HCT116 (cell line): ENCODE results near the gene TSPAN8. TPM values are rescaled to one million over a fixed set of nuclear protein-coding genes. Genes with fewer than 3 reads are reported as not detected.

ENCODE experiments used
- ATAC-seq: fragments of 200-7000 bp; cut with Tn5 transposase; 2 replicates; pipeline ENCODE4 v1.9.1; 2020; ENCODE audit warnings: mild to moderate bottlenecking, moderate library complexity
- BruUV-seq: library from RNA; stranded (reverse); fragments of 400-500 nt; replicated peaks from 2 replicates; lab custom pipeline; 2021; lab: Mats Ljungman, UMichigan
- CTCF ChIA-PET: fragments of 300-600 bp; sonication (Branson Sonifier 250); formaldehyde crosslinking; loops from one replicate; lab custom pipeline; 2021; ENCODE audit warnings: antibody characterized with exemption; lab: Charles Lee
- POLR2A ChIA-PET: fragments of 300-600, 350-600 bp; sonication (Branson Sonifier 250); formaldehyde crosslinking; loops from one replicate; lab custom pipeline; 2021; ENCODE audit warnings: antibody characterized with exemption; lab: Charles Lee
- RAD21 ChIA-PET, 2 experiments: fragments of 300-600 bp; sonication (Branson Sonifier 250); formaldehyde crosslinking; loops; one replicate each; lab custom pipeline; 2023; ENCODE audit warnings: low total read pairs in 2 of 2; ENCODE audit not compliant: uncharacterized antibody in 2 of 2, unreplicated experiment in 2 of 2, low non-redundant PET in 1 of 2; lab: Charles Lee
- DNase-seq: peaks from one replicate; pipeline ENCODE4 v3.0.0-alpha.2; 2010; ENCODE audit warnings: low read depth, low spot score
- H2AFZ ChIP-seq: fragments of 200-600 bp; shearing (Covaris generic), sonication (generic); 2 replicates; pipeline ENCODE4 v1.6.1; 2017; ENCODE audit warnings: low read depth, mixed run types, mixed read lengths, antibody characterized with exemption, low read length; ENCODE audit not compliant: poor library complexity, severe bottlenecking
- H3K27ac ChIP-seq: 2 replicates; pipeline ENCODE4 v1.5.1; 2012; ENCODE audit warnings: low read depth, low read length
- H3K27me3 ChIP-seq: fragments of 200-600 bp; sonication (generic); 2 replicates; pipeline ENCODE4 v1.6.1; 2016; ENCODE audit warnings: mixed run types, low read length, mixed read lengths; ENCODE audit not compliant: insufficient read depth
- H3K36me3 ChIP-seq, 2 experiments: fragments of 200-500 bp in 1 of 2; fragments of 200-600 bp in 1 of 2; sonication (Bioruptor generic) in 1 of 2; sonication (generic) in 1 of 2; 2 replicates each; pipeline versions ENCODE4 v1.5.1 to v1.6.1; 2014 to 2016; ENCODE audit warnings: low read length in 2 of 2, inconsistent platforms in 1 of 2, mixed read lengths in 1 of 2, mixed run types in 1 of 2; ENCODE audit not compliant: insufficient read depth in 2 of 2, control insufficient read depth in 1 of 2
- H3K4me1 ChIP-seq, 2 experiments: fragments of 200-600 bp in 1 of 2; sonication (generic) in 1 of 2; 2 replicates each; pipeline versions ENCODE4 v1.5.1 to v1.6.1; 2012 to 2017; ENCODE audit warnings: low read length in 2 of 2, inconsistent platforms in 1 of 2, mild to moderate bottlenecking in 1 of 2, mixed read lengths in 1 of 2, mixed run types in 1 of 2, moderate library complexity in 1 of 2; ENCODE audit not compliant: insufficient read depth in 2 of 2, control insufficient read depth in 1 of 2
- H3K4me2 ChIP-seq: fragments of 200-600 bp; sonication (generic); 2 replicates; pipeline ENCODE4 v1.6.1; 2017; ENCODE audit warnings: mixed run types, low read length, mixed read lengths
- H3K4me3 ChIP-seq, 2 experiments: fragments of 200-600 bp in 1 of 2; sonication (generic) in 1 of 2; replicated peaks in 1 of 2; 2 replicates each; pipeline ENCODE4 v1.5.1; 2011 to 2016; ENCODE audit warnings: low read length in 2 of 2, control low read depth in 1 of 2, low read depth in 1 of 2, mild to moderate bottlenecking in 1 of 2, mixed read lengths in 1 of 2, mixed run types in 1 of 2
- H3K79me2 ChIP-seq: fragments of 200-600 bp; sonication (generic); 2 replicates; pipeline ENCODE4 v1.6.1; 2017; ENCODE audit warnings: mild to moderate bottlenecking, mixed run types, low read length, moderate library complexity, mixed read lengths; ENCODE audit not compliant: insufficient read depth
- H3K9ac ChIP-seq: fragments of 200-600 bp; sonication (generic); 2 replicates; pipeline ENCODE4 v1.6.1; 2016; ENCODE audit warnings: low read length, mixed read lengths
- H3K9me2 ChIP-seq: fragments of 200-600 bp; sonication (generic), shearing (Covaris generic); 2 replicates; pipeline ENCODE4 v1.6.1; 2017; ENCODE audit warnings: mixed run types, mild to moderate bottlenecking, moderate library complexity; ENCODE audit not compliant: insufficient read depth
- H3K9me3 ChIP-seq, 2 experiments: fragments of 200-500 bp in 1 of 2; fragments of 200-600 bp in 1 of 2; sonication (Bioruptor generic) in 1 of 2; sonication (generic) in 1 of 2; 2 replicates each; pipeline ENCODE4 v1.6.1; 2014 to 2017; ENCODE audit warnings: low read length in 2 of 2, mixed read lengths in 2 of 2, inconsistent platforms in 1 of 2, low read depth in 1 of 2, mild to moderate bottlenecking in 1 of 2, mixed run types in 1 of 2, moderate library complexity in 1 of 2; ENCODE audit not compliant: control insufficient read depth in 1 of 2, insufficient read depth in 1 of 2
- H4K20me1 ChIP-seq: fragments of 200-600 bp; sonication (generic), shearing (Covaris generic); 2 replicates; pipeline ENCODE4 v1.6.1; 2017; ENCODE audit warnings: mixed run types, mild to moderate bottlenecking, moderate library complexity; ENCODE audit not compliant: insufficient read depth
- CEBPB ChIP-seq: IDR thresholded peaks from 2 replicates; pipeline ENCODE4 v1.6.1; 2012; ENCODE audit warnings: low read depth
- EGR1 ChIP-seq: IDR thresholded peaks from 2 replicates; pipeline ENCODE4 v1.6.1; 2012; ENCODE audit warnings: low read depth
- ELF1 ChIP-seq: IDR thresholded peaks from 2 replicates; pipeline ENCODE4 v1.6.1; 2012; ENCODE audit warnings: low read depth, borderline replicate concordance
- EZH2 ChIP-seq: fragments of 200-600 bp; sonication (generic); IDR thresholded peaks from 2 replicates; pipeline ENCODE4 v1.6.1; 2017; ENCODE audit warnings: antibody characterized with exemption, mixed run types
- FOSL1 ChIP-seq: IDR thresholded peaks from 2 replicates; pipeline ENCODE4 v1.6.1; 2012; ENCODE audit warnings: low read depth
- JUND ChIP-seq: IDR thresholded peaks from 2 replicates; pipeline ENCODE4 v1.6.1; 2012
- RAD21 ChIP-seq: IDR thresholded peaks from 2 replicates; pipeline ENCODE4 v1.6.1; 2012; ENCODE audit warnings: low read depth, mild to moderate bottlenecking
- SIN3A ChIP-seq: IDR thresholded peaks from 2 replicates; pipeline ENCODE4 v1.6.1; 2012; ENCODE audit warnings: low read depth
- SP1 ChIP-seq: IDR thresholded peaks from 2 replicates; pipeline ENCODE4 v1.6.1; 2012; ENCODE audit warnings: low read depth
- TCF7L2 ChIP-seq: IDR thresholded peaks from 2 replicates; pipeline ENCODE4 v1.7.0; 2011; ENCODE audit warnings: borderline replicate concordance, inconsistent platforms; ENCODE audit not compliant: insufficient read depth, insufficient read length; ENCODE audit errors: extremely low read depth
- YY1 ChIP-seq: IDR thresholded peaks from 2 replicates; pipeline ENCODE4 v1.6.1; 2011; ENCODE audit warnings: low read length, low read depth, moderate library complexity, mild to moderate bottlenecking; ENCODE audit not compliant: insufficient replicate concordance; ENCODE audit errors: extremely low read depth
- ZFX ChIP-seq: fragments of 450-650 bp; IDR thresholded peaks from 2 replicates; pipeline ENCODE4 v1.6.1; 2017
- intact Hi-C: fragments of 100-400 bp; cut with micrococcal nuclease; formaldehyde crosslinking; loops from 2 replicates; pipeline ENCODE4 v1.10.0; 2022
- total RNA-seq: library from RNA; stranded (reverse); gene quantifications from one replicate; pipeline ENCODE4 v1.2.1, GENCODE V29; 2021; ENCODE audit not compliant: unreplicated experiment
- TF ChIP-seq, protein P1 (sequence below): IDR thresholded peaks from 2 replicates; pipeline ENCODE4 v1.6.1; 2012
- TF ChIP-seq, protein P2 (sequence below): IDR thresholded peaks from 2 replicates; pipeline ENCODE4 v1.6.1; 2011; ENCODE audit warnings: mild to moderate bottlenecking, low read length, moderate library complexity; ENCODE audit not compliant: insufficient replicate concordance; ENCODE audit errors: extremely low read depth
- TF ChIP-seq, protein P3 (sequence below): IDR thresholded peaks from 2 replicates; pipeline ENCODE4 v1.6.1; 2012; ENCODE audit warnings: low read depth

TSPAN8 gene
- total RNA-seq, 1 experiment from 2014 or later, result 0.76 TPM

DNA sequence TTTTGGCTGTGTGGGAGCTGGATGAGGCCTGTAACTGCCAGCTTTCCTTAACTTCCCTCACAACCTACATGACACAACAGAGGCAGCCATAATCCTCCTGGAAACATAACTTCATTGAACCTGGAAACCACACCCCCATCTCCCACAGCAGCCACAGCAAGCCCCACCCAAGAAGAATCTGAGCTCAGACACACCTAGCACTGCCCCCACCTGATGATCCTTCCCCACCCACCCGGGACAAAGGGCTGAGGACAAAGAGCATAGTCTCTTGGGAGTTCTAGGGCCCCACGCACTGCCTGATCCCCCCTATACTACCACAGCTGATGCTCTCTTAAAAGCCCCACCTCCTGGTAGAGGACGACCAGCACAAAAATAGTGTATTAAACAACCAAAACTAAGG lies 29.6 kb upstream of the TSPAN8 start:
- ATAC-seq (no peak), DNase-seq (no peak)
- H3K27ac ChIP-seq, result no peak overlapping the region
- CTCF ChIA-PET, result no interaction called here
- no peak overlapping the region for H3K9ac ChIP-seq
- peaks cover 0 to 11% of the 10 kb centered on the region in 2 experiments; a peak in 1 of 4 replicates for H3K4me1 ChIP-seq
- intact Hi-C loops, result no loop called here
- no peak for TF ChIP-seq TCF7L2
- TF ChIP-seq SIN3A, result no peak
- TF ChIP-seq, protein P1, sequence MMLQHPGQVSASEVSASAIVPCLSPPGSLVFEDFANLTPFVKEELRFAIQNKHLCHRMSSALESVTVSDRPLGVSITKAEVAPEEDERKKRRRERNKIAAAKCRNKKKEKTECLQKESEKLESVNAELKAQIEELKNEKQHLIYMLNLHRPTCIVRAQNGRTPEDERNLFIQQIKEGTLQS, result no peak
- TF ChIP-seq, protein P2, sequence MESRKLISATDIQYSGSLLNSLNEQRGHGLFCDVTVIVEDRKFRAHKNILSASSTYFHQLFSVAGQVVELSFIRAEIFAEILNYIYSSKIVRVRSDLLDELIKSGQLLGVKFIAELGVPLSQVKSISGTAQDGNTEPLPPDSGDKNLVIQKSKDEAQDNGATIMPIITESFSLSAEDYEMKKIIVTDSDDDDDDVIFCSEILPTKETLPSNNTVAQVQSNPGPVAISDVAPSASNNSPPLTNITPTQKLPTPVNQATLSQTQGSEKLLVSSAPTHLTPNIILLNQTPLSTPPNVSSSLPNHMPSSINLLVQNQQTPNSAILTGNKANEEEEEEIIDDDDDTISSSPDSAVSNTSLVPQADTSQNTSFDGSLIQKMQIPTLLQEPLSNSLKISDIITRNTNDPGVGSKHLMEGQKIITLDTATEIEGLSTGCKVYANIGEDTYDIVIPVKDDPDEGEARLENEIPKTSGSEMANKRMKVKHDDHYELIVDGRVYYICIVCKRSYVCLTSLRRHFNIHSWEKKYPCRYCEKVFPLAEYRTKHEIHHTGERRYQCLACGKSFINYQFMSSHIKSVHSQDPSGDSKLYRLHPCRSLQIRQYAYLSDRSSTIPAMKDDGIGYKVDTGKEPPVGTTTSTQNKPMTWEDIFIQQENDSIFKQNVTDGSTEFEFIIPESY, result no peak
- TF ChIP-seq EGR1, result no peak
- no peak for TF ChIP-seq RAD21
- no peak for TF ChIP-seq ZFX
- TF ChIP-seq CEBPB, result no peak
- no peak for TF ChIP-seq YY1
- TF ChIP-seq FOSL1, result no peak
- TF ChIP-seq, protein P3, sequence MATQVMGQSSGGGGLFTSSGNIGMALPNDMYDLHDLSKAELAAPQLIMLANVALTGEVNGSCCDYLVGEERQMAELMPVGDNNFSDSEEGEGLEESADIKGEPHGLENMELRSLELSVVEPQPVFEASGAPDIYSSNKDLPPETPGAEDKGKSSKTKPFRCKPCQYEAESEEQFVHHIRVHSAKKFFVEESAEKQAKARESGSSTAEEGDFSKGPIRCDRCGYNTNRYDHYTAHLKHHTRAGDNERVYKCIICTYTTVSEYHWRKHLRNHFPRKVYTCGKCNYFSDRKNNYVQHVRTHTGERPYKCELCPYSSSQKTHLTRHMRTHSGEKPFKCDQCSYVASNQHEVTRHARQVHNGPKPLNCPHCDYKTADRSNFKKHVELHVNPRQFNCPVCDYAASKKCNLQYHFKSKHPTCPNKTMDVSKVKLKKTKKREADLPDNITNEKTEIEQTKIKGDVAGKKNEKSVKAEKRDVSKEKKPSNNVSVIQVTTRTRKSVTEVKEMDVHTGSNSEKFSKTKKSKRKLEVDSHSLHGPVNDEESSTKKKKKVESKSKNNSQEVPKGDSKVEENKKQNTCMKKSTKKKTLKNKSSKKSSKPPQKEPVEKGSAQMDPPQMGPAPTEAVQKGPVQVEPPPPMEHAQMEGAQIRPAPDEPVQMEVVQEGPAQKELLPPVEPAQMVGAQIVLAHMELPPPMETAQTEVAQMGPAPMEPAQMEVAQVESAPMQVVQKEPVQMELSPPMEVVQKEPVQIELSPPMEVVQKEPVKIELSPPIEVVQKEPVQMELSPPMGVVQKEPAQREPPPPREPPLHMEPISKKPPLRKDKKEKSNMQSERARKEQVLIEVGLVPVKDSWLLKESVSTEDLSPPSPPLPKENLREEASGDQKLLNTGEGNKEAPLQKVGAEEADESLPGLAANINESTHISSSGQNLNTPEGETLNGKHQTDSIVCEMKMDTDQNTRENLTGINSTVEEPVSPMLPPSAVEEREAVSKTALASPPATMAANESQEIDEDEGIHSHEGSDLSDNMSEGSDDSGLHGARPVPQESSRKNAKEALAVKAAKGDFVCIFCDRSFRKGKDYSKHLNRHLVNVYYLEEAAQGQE, result no peak
- no peak for TF ChIP-seq ELF1
- no peak for TF ChIP-seq JUND
- no peak for TF ChIP-seq EZH2
- no peak for TF ChIP-seq SP1
- H4K20me1 ChIP-seq, result no peaks in the 10 kb centered on the region
- H3K27me3 ChIP-seq, result no peaks in the 10 kb centered on the region
- no peak overlapping the region for H3K4me2 ChIP-seq
- BruUV-seq, result no TSS peak
- H3K4me3 ChIP-seq, result no peak overlapping the region
- RAD21 ChIA-PET, result no interaction called here
- H3K9me3 ChIP-seq, result no peaks in the 10 kb centered on the region
- no peaks in the 10 kb centered on the region for H3K79me2 ChIP-seq
- H3K36me3 ChIP-seq, result no peaks in the 10 kb centered on the region
- no peaks in the 10 kb centered on the region for H3K9me2 ChIP-seq
- POLR2A ChIA-PET, result no interaction called here
- H2AFZ ChIP-seq, result no peak overlapping the region
